Measurements from ENCODE around the gene TP53RK.

DNA sequence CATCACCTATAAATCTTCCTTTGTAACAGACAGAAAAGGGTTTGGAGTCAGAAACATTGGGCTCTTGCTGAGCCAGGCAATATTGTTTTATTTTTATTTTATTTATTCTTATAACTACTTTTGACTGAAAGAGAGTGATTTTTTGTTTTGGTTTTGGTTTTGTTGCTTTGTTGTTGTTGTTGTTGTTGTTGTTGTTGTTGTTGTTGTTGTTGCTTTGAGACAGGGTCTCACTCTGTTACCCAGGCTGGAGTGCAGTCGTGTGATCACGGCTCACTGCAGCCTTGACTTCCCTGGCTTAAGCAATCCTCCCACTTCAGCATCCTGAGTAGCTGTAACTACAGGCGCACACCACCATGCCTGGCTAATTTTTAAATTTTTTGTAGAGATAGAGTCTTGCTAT is 22.9 kb downstream of the TP53RK start:
- TF ChIP-seq POLR2A (IDR thresholded peaks at IDR 0.05) (no peak), POLR2AphosphoS5 (IDR thresholded peaks at IDR 0.05) (no peak)

Measured in upper lobe of left lung (tissue), 4 donors.